Mesothelial cell of epicardium (in vitro differentiated cells): ENCODE results near the gene SPAG4. TPM values are rescaled to one million over a fixed set of nuclear protein-coding genes. Genes with fewer than 3 reads are reported as not detected.
A peak's percentile ranks its signal among the peaks of the same experiment; 100 is the strongest.

Source experiments
- DNase-seq, 2 experiments: peaks; one replicate each; pipeline ENCODE4 v3.0.0; 2021; ENCODE audit warnings: low spot score in 2 of 2; ENCODE audit not compliant: unreplicated experiment in 2 of 2
- H3K27ac Mint-ChIP-seq: 2 replicates; pipeline ENCODE4 v1.8.0; 2021; ENCODE audit warnings: mixed read lengths
- H3K27me3 Mint-ChIP-seq: 2 replicates; pipeline ENCODE4 v1.8.0; 2021; ENCODE audit warnings: low read depth, mixed read lengths
- H3K36me3 Mint-ChIP-seq: 2 replicates; pipeline ENCODE4 v1.8.0; 2021; ENCODE audit warnings: mixed read lengths
- H3K4me1 Mint-ChIP-seq: 2 replicates; pipeline ENCODE4 v1.8.0; 2021; ENCODE audit warnings: mixed read lengths
- H3K4me3 Mint-ChIP-seq: 2 replicates; pipeline ENCODE4 v1.8.0; 2021; ENCODE audit warnings: mild to moderate bottlenecking, moderate library complexity, mixed read lengths
- H3K9me3 Mint-ChIP-seq: 2 replicates; pipeline ENCODE4 v1.8.0; 2021; ENCODE audit warnings: mixed read lengths
- CTCF ChIP-seq: fragments of 200-600 bp; sonication (generic); IDR thresholded peaks from one replicate; pipeline ENCODE4 v1.5.0; 2021; ENCODE audit warnings: antibody characterized with exemption; ENCODE audit not compliant: unreplicated experiment
- total RNA-seq: library from RNA; stranded (reverse); gene quantifications from 3 replicates; pipeline ENCODE4 v1.2.1, GENCODE V29; 2021

SPAG4 gene
- total RNA-seq, 1 donor from 2014 or later: 4.0 TPM

DNA sequence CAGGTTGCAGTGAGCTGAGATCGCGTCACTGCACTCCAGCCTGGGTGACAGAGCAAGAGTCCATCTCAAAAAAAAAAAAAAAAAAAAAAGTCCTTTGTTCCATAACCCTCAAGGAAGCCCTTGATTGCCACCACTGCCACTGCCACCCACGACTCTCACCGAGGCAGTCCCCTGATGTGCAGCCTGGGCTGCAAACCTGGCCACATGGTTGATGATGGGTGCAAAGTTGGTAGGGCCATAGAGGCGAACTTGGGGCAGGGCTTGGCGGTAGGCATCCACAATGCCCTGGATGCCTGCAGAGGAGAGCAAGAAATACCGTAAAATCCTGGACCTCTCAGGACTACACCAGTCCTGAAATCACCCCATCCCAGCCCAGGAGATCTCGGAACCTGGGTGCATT is 11.5 kb downstream of the SPAG4 start:
- H3K9me3 Mint-ChIP-seq: no peaks in the 10 kb centered on the region
- TF ChIP-seq CTCF: no peak
- peaks cover 38% of the 10 kb centered on the region for H3K36me3 Mint-ChIP-seq
- no peaks in the 10 kb centered on the region for H3K27me3 Mint-ChIP-seq
- no peak overlapping the region for H3K27ac Mint-ChIP-seq
- H3K4me3 Mint-ChIP-seq: no peak overlapping the region
- H3K4me1 Mint-ChIP-seq: no peaks in the 10 kb centered on the region
- DNase-seq: no peak

DNA sequence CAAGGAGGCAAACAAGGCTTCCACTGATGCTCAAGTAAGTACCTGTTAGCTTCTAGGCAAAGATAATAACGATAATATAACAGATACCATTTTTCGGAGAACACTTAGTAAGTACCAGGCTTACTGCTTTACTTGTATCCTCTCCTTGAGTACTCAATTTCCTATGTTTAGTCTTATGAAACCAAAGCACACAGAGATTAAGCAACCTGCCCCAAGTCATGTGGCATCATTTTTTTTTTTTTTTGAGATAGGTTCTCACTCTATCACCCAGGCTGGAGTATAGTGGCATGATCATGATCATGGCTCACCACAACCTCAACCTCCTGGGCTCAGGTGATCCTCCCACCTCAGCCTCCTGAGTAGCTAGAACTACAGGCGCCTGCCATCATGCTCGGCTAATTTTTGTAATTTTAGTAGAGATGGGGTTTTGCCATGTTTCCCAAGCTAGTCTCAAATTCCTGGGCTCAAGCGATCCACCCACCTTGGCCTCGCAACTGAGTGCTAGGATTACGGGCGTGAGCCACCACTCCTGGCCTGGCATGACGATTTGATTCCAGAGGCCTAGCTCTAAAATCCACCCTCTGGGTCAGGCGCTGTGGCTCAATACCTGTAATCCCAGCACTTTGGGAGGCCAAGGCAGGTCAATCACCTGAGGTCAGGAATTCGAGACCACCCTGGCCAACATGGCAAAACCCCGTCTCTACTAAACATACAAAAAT is 14.0 kb downstream of the SPAG4 start:
- Mint-ChIP-seq H3K27me3 (no peaks in the 10 kb centered on the region), H3K4me3 (no peak overlapping the region), H3K27ac (no peak overlapping the region), H3K4me1 (no peaks in the 10 kb centered on the region), H3K36me3 (peaks cover 40% of the 10 kb centered on the region), H3K9me3 (no peaks in the 10 kb centered on the region)
- DNase-seq: no peak
- TF ChIP-seq CTCF: no peak

GRCh38 chr20:35630636-35631035 is 15.0 kb downstream of the SPAG4 start:
- H3K27me3 Mint-ChIP-seq: no peaks in the 10 kb centered on the region
- no peaks in the 10 kb centered on the region for H3K9me3 Mint-ChIP-seq
- no peak overlapping the region for H3K27ac Mint-ChIP-seq
- DNase-seq: no peak
- peaks cover 35% of the 10 kb centered on the region for H3K36me3 Mint-ChIP-seq
- no peak overlapping the region for H3K4me3 Mint-ChIP-seq
- peaks cover 6% of the 10 kb centered on the region for H3K4me1 Mint-ChIP-seq
- TF ChIP-seq CTCF: no peak

GRCh38 chr20:35632539-35633115 is 17.0 kb downstream of the SPAG4 start:
- no peaks in the 10 kb centered on the region for H3K9me3 Mint-ChIP-seq
- peaks cover 17% of the 10 kb centered on the region for H3K36me3 Mint-ChIP-seq
- no peak for DNase-seq
- no peak for TF ChIP-seq CTCF
- H3K27ac Mint-ChIP-seq: peak overlapping the region; percentile 41
- H3K4me1 Mint-ChIP-seq: peaks cover 13% of the 10 kb centered on the region
- no peak overlapping the region for H3K4me3 Mint-ChIP-seq
- no peaks in the 10 kb centered on the region for H3K27me3 Mint-ChIP-seq

DNA sequence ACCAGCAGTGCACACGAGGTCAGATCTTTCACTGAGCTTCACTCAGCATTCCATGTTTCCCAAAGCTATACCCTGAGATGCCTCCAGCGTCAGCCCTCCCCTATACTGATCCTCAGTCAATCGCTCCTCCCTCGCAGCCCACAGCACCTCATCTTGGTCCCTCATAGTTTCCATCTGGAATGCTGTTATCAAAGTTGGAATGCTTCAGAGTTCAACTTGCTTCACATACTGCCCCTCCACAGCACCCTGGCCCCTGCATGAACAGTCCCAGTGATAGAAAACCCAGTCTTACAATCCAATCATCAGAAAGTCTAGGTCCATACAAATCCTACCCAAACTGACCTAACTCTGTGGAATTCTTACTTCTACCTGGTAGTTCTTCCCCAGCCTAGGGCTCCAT is 20.0 kb downstream of the SPAG4 start:
- Mint-ChIP-seq H3K27ac (peak overlapping the region; percentile 63), H3K9me3 (no peaks in the 10 kb centered on the region), H3K4me1 (peaks cover 18% of the 10 kb centered on the region), H3K27me3 (no peaks in the 10 kb centered on the region), H3K4me3 (no peak overlapping the region), H3K36me3 (peaks cover 2% of the 10 kb centered on the region)
- DNase-seq: no peak
- TF ChIP-seq CTCF: no peak
